HepG2 (cell line): ENCODE data around the gene MEMO1. TPM values are rescaled to one million over a fixed set of nuclear protein-coding genes. Genes with fewer than 3 reads are reported as not detected.

Source experiments
- ATAC-seq: fragments of 200-7000 bp; cut with Tn5 transposase; 3 replicates; pipeline ENCODE4 v1.9.1; 2020; ENCODE audit warnings: mild to moderate bottlenecking, moderate library complexity
- BruUV-seq: library from RNA; stranded (reverse); fragments of 400-500 nt; replicated peaks from 2 replicates; lab custom pipeline; 2021; lab: Mats Ljungman, UMichigan
- CTCF ChIA-PET: fragments of 300-600 bp; formaldehyde crosslinking; extraction: SDS; loops from one replicate; lab custom pipeline; 2021; ENCODE audit warnings: low total read pairs, inconsistent platforms, low intra/inter-chr PET ratio; lab: Yijun Ruan, JAX
- POLR2A ChIA-PET: fragments of 350-600 bp; sonication (Branson Sonifier 250); formaldehyde crosslinking; loops from one replicate; lab custom pipeline; 2020; ENCODE audit warnings: antibody characterized with exemption, inconsistent platforms; lab: Yijun Ruan, JAX
- DNase-seq: peaks from one replicate; pipeline ENCODE4 v3.0.0-alpha.2; 2015; ENCODE audit warnings: low spot score
- FAIRE-seq: peaks from 3 replicates; lab custom pipeline; 2011; peaks lifted over from hg19 to GRCh38; lab: Jason Lieb, UNC
- H2AFZ ChIP-seq: one replicate; pipeline ENCODE4 v1.6.1; 2011; ENCODE audit warnings: low read length, inconsistent platforms
- H3K27ac ChIP-seq: fragments of 300-600 bp; 3 replicates; pipeline ENCODE4 v1.8.0; 2011; ENCODE audit warnings: mixed run types, mild to moderate bottlenecking, mixed read lengths, low read length, inconsistent platforms; ENCODE audit not compliant: insufficient read depth; ENCODE audit errors: extremely low read length
- H3K27me3 ChIP-seq, 2 experiments: fragments of 200-600 bp in 1 of 2; 2 replicates in 1 of 2; 3 replicates in 1 of 2; pipeline versions ENCODE4 v1.6.0 to v1.8.0; 2011; ENCODE audit warnings: low read length in 2 of 2, mild to moderate bottlenecking in 2 of 2, moderate library complexity in 2 of 2, inconsistent platforms in 1 of 2; ENCODE audit not compliant: insufficient read depth in 2 of 2, control insufficient read depth in 1 of 2
- H3K36me3 ChIP-seq, 2 experiments: fragments of 200-600 bp in 1 of 2; replicated peaks in 1 of 2; 2 replicates in 1 of 2; 3 replicates in 1 of 2; pipeline versions ENCODE4 v1.5.1 to v1.8.0; 2011; ENCODE audit warnings: low read length in 2 of 2, inconsistent platforms in 1 of 2; ENCODE audit not compliant: insufficient read depth in 2 of 2, control insufficient read depth in 1 of 2
- H3K4me1 ChIP-seq: 2 replicates; pipeline ENCODE4 v1.5.1; 2012; ENCODE audit warnings: low read length, inconsistent platforms; ENCODE audit not compliant: insufficient read depth
- H3K4me2 ChIP-seq: 2 replicates; pipeline ENCODE4 v1.6.0; 2011; ENCODE audit warnings: low read depth, low read length, inconsistent platforms
- H3K4me3 ChIP-seq, 3 experiments: fragments of 200-600 bp in 1 of 3; sonication (generic), shearing (Covaris generic) in 1 of 3; replicated peaks in 1 of 3; 2 replicates each; pipeline ENCODE4 v1.5.1; 2011 to 2016; ENCODE audit warnings: low read length in 3 of 3, inconsistent platforms in 2 of 3, low read depth in 2 of 3, mild to moderate bottlenecking in 2 of 3, control low read depth in 1 of 3, mixed read lengths in 1 of 3; ENCODE audit not compliant: insufficient read depth in 1 of 3
- H3K79me2 ChIP-seq: one replicate; pipeline ENCODE4 v1.6.1; 2011; ENCODE audit warnings: low read length, inconsistent platforms; ENCODE audit not compliant: insufficient read depth
- H3K9ac ChIP-seq: 2 replicates; pipeline ENCODE4 v1.6.0; 2011; ENCODE audit warnings: mild to moderate bottlenecking, low read depth, low read length, inconsistent platforms; ENCODE audit not compliant: insufficient read depth
- H3K9me3 ChIP-seq: 2 replicates; pipeline ENCODE4 v1.5.1; 2012; ENCODE audit warnings: mild to moderate bottlenecking, low read length
- H4K20me1 ChIP-seq: 2 replicates; pipeline ENCODE4 v1.6.0; 2011; ENCODE audit warnings: inconsistent platforms, mild to moderate bottlenecking, low read length, moderate library complexity; ENCODE audit not compliant: insufficient read depth
- BHLHE40 ChIP-seq: IDR thresholded peaks from 2 replicates; pipeline ENCODE4 v1.6.1; 2011; ENCODE audit warnings: low read length, improper control_type of control experiment
- BRCA1 ChIP-seq: sonication (generic); formaldehyde crosslinking; IDR thresholded peaks from 2 replicates; pipeline ENCODE4 v1.4.0; 2020; ENCODE audit warnings: missing genetic modification reagents
- DNMT1 ChIP-seq: sonication (generic); formaldehyde crosslinking; IDR thresholded peaks from 2 replicates; pipeline ENCODE4 v1.5.1; 2020; ENCODE audit warnings: mild to moderate bottlenecking, missing genetic modification reagents
- FOXC1 ChIP-seq: sonication (generic); formaldehyde crosslinking; IDR thresholded peaks from 2 replicates; pipeline ENCODE4 v1.8.0; 2022; ENCODE audit warnings: mild to moderate bottlenecking, missing genetic modification reagents, borderline replicate concordance
- JUND ChIP-seq: sonication (generic); formaldehyde crosslinking; IDR thresholded peaks from 2 replicates; pipeline ENCODE4 v1.8.0; 2022; ENCODE audit warnings: mild to moderate bottlenecking, missing genetic modification reagents
- KDM6A ChIP-seq: IDR thresholded peaks from 2 replicates; pipeline ENCODE4 v1.6.1; 2016; ENCODE audit warnings: low read depth
- MED8 ChIP-seq: sonication (generic); formaldehyde crosslinking; IDR thresholded peaks from 2 replicates; pipeline ENCODE4 v1.8.1; 2023; ENCODE audit warnings: mild to moderate bottlenecking, missing genetic modification reagents; ENCODE audit not compliant: insufficient replicate concordance
- NCOA1 ChIP-seq: sonication (generic); formaldehyde crosslinking; IDR thresholded peaks from 2 replicates; pipeline ENCODE4 v1.9.0; 2021; ENCODE audit warnings: missing genetic modification reagents
- RBM22 ChIP-seq: fragments of 200-400 bp; formaldehyde crosslinking; optimal IDR thresholded peaks from 2 replicates; pipeline ENCODE3; 2017; ENCODE audit warnings: mild to moderate bottlenecking, low read length, moderate library complexity
- SATB2 ChIP-seq: sonication (generic); formaldehyde crosslinking; IDR thresholded peaks from 2 replicates; pipeline ENCODE4 v1.5.0; 2020; ENCODE audit warnings: missing genetic modification reagents
- SRSF1 ChIP-seq: fragments of 200-400 bp; formaldehyde crosslinking; optimal IDR thresholded peaks from 2 replicates; pipeline ENCODE3; 2017; ENCODE audit warnings: mild to moderate bottlenecking, low read depth, low read length, moderate library complexity
- ZFP36 ChIP-seq: fragments of 150-350 bp; IDR thresholded peaks from 2 replicates; pipeline ENCODE4 v1.6.1; 2018; ENCODE audit warnings: borderline replicate concordance, low read length, low read depth; ENCODE audit not compliant: partially characterized antibody
- ZKSCAN5 ChIP-seq: sonication (generic); formaldehyde crosslinking; IDR thresholded peaks from 2 replicates; pipeline ENCODE4 v1.5.1; 2020; ENCODE audit warnings: mild to moderate bottlenecking, missing genetic modification reagents
- ZNF367 ChIP-seq: sonication (generic); formaldehyde crosslinking; IDR thresholded peaks from 2 replicates; pipeline ENCODE4 v1.4.0; 2020; ENCODE audit warnings: missing genetic modification reagents, borderline replicate concordance
- ZNF513 ChIP-seq: sonication (generic); formaldehyde crosslinking; conservative IDR thresholded peaks from 2 replicates; pipeline ENCODE4 v1.5.0; 2020; ENCODE audit warnings: missing genetic modification reagents
- ZNF629 ChIP-seq: sonication (generic); formaldehyde crosslinking; conservative IDR thresholded peaks from 2 replicates; pipeline ENCODE4 v1.5.0; 2020; ENCODE audit warnings: missing genetic modification reagents
- ZNF652 ChIP-seq: IDR thresholded peaks from 2 replicates; pipeline ENCODE4 v1.6.1; 2016; ENCODE audit warnings: low read depth, borderline replicate concordance
- WGBS: methylation state at CpG from one replicate; pipeline ENCODE4 v1.1.6; 2017; ENCODE audit warnings: low lambda C conversion rate; 5-methylcytosine and 5-hydroxymethylcytosine counted together
- in situ Hi-C: cut with HindIII; loops from 2 replicates; pipeline ENCODE4 v1.10.0; 2017; ENCODE audit warnings: low pct_unique_long_range_greater_than_20kb; ENCODE audit not compliant: extremely low pct_ligation_motif_present
- intact Hi-C: fragments of 100-400 bp; cut with micrococcal nuclease; formaldehyde crosslinking; loops from one replicate; pipeline ENCODE4 v1.10.0; 2022; ENCODE audit not compliant: unreplicated experiment
- polyA plus RNA-seq, 8 experiments: library from polyadenylated mRNA; depleted of rRNA in 3 of 8; stranded (reverse) in 7 of 8; unstranded in 1 of 8; fragments of >200 nt; fragmentation: Illumina TruSeq in 4 of 8; extraction: Trizol in 4 of 8; gene quantifications; 2 replicates each; pipeline versions ENCODE4 v1.2.1 to v1.2.3, GENCODE V29; 2011 to 2016; ENCODE audit warnings: low read depth in 4 of 8, missing spikeins in 1 of 8, mixed read lengths in 1 of 8; ENCODE audit not compliant: insufficient read depth in 1 of 8
- total RNA-seq, 5 experiments: library from RNA; depleted of rRNA; stranded (reverse); fragments of >200 nt; fragmentation: Illumina TruSeq; extraction: Trizol; gene quantifications; 2 replicates each; pipeline ENCODE4 v1.2.3, GENCODE V29; 2016; ENCODE audit warnings: low read depth in 1 of 5
- TF ChIP-seq, protein P1 (sequence below): sonication (generic); formaldehyde crosslinking; IDR thresholded peaks from 2 replicates; pipeline ENCODE4 v1.8.0; 2022; ENCODE audit warnings: missing genetic modification reagents, low read depth, mild to moderate bottlenecking, borderline replicate concordance

Gene MEMO1
- total and polyA plus RNA-seq, 2 of the 13 experiments (the other 11 are each of a cell fraction or from before 2014, with no cell fraction given): 69.8 to 81.6 TPM

- Histone ChIP-seq H3K79me2 (no peaks in the 10 kb centered on the region), H3K36me3 (peaks cover 3 to 13% of the 10 kb centered on the region in 2 experiments; a peak in 4 of 5 replicates), H3K9ac (no peak overlapping the region), H4K20me1 (no peaks in the 10 kb centered on the region), H3K4me2 (no peak overlapping the region), H3K4me3 (no peak overlapping the region), H3K4me1 (peaks cover 26% of the 10 kb centered on the region), H3K27me3 (no peaks in the 10 kb centered on the region), H3K27ac (no peak overlapping the region), H3K9me3 (no peaks in the 10 kb centered on the region), H2AFZ (no peak overlapping the region)
- POLR2A ChIA-PET: no interaction called here
- intact Hi-C loops (loop anchor here (10.0 kb wide), 1 partner anchor 142 kb away; the partner anchor contains the start of gene SPAST), in situ Hi-C loops (no loop called here)
- WGBS: 97% methylated on average over 9 of the region's 9 CpGs
- DNase-seq (no peak), FAIRE-seq (peak; percentile 21), ATAC-seq (no peak)
- CTCF ChIA-PET: no interaction called here
- TF ChIP-seq ZNF367 (CRISPR knock-in tag) (no peak), ZFP36 (no peak), RBM22 (peak; percentile 14), ZNF629 (CRISPR knock-in tag) (no peak)
- BruUV-seq: no TSS peak
Observed at GRCh38 chr2:31922542-31923408, 88.0 kb downstream of the MEMO1 start.

DNA sequence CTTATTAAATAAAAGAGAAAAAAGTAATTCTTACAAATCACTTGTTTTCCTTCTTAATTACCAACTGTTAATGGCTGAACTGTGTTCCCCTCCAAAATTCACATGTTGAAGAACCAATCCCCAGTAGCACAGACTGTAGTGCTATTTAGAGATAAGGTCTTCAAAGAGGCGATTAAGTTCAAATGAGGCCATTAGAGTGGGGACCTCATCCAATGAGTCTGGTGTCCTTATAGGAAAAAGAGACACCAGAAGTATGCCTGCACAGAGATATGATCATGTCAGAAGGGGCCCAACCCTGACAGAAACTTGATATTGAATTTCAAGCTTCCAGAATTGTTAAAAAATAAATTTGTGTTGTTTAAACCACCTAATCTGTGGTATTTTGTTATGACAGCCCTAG is 89.8 kb downstream of the MEMO1 start:
- Histone ChIP-seq H3K27me3 (no peaks in the 10 kb centered on the region), H3K9me3 (no peaks in the 10 kb centered on the region), H3K27ac (no peak overlapping the region), H3K4me3 (no peak overlapping the region), H3K4me2 (no peak overlapping the region), H3K36me3 (peaks cover 3 to 15% of the 10 kb centered on the region in 2 experiments; a peak in 4 of 5 replicates), H2AFZ (no peak overlapping the region), H3K4me1 (peaks cover 20% of the 10 kb centered on the region), H3K79me2 (no peaks in the 10 kb centered on the region), H3K9ac (no peak overlapping the region), H4K20me1 (no peaks in the 10 kb centered on the region)
- WGBS: 95% methylated on average over 1 of the region's 1 CpG
- CTCF ChIA-PET: no interaction called here
- intact Hi-C loops (loop anchor here (10.0 kb wide), 1 partner anchor 144 kb away; the partner anchor contains the start of gene SPAST), in situ Hi-C loops (no loop called here)
- DNase-seq (no peak), ATAC-seq (no peak), FAIRE-seq (no peak)
- POLR2A ChIA-PET: no interaction called here
- no TSS peak for BruUV-seq
- TF ChIP-seq BHLHE40 (no peak), MED8 (CRISPR knock-in tag) (no peak), ZKSCAN5 (CRISPR knock-in tag) (no peak), DNMT1 (CRISPR knock-in tag) (no peak), JUND (no peak), ZNF652 (CRISPR knock-in tag) (no peak), ZNF513 (CRISPR knock-in tag) (no peak), NCOA1 (CRISPR knock-in tag) (no peak), KDM6A (CRISPR knock-in tag) (no peak), FOXC1 (no peak), SATB2 (CRISPR knock-in tag) (no peak), BRCA1 (CRISPR knock-in tag) (no peak), SRSF1 (no peak)
- TF ChIP-seq, protein P1, sequence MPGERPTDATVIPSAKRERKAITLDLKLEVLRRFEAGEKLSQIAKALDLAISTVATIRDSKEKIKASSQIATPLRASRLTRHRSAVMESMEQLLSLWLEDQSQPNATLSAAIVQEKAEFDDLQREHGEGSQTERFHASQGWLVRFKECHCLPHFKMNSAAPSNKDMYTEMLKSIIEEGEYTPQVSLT: no peak
